Measurements from ENCODE around the gene RGR.

RGR gene

DNA sequence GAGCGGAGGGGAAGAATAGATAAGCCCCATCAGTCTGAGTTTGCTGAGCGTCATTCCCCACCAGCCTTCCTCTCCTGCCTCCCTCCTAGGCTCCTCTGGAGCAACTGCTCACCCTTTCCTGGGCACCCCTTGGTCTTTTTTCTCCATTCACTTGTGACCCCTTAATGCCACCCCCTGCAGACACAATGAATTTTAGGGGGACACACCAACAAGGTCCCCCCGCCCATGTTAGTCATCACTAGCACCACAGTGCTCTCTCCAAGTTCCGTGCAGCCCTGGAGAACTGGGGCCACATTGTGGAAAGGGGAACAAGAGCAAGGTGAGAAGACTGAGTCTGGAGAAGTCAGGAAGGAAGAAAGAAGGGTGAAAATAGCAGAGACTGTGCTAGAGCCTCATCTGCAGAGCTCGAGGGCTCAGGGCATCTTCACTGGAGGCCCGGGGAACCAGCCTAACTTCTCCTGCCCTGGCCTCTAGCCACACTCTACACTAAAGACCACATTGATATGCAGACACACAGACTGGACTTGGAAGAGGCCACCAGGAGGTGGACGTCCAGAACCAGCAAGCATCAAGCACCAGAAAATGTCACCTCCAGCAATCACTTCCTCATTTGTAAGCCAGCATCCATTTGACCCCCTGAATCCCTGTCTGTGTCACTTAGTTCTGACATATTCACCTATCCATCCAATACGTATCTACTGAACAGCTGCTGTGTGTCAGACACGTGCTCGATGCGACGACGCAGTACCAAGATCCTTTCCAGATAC is 17.5 kb downstream of the RGR start:
- WGBS (ENCODE audit: extremely low coverage, insufficient coverage, low lambda C conversion rate): no CpG with 5 or more reads among the region's 13 CpGs

DNA sequence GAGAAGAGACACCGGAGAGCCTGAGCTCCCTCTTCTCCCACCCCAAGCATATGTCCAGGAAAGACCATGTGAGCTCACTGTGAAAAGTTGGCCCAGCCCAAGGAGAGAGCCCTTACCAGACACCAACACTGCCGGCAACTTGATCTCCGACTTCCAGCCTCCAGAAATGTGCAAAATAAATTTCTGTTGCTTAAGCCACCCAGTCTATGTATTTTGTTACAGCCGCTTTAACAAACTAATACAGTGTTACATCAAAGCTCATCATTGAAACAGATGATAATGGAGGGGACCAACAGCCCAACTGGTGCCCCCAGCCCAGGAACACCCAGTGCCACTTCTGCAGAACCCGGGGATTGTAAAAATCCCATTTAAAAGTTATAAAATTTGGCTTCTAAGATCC is 18.9 kb downstream of the RGR start:
- Histone ChIP-seq H3K23ac (ENCODE audit: low read length) (no peak overlapping the region), H3K9ac (ENCODE audit: low read length) (no peak overlapping the region), H3K4ac (ENCODE audit: low read depth, low read length) (no peak overlapping the region), H2BK5ac (ENCODE audit: low read length) (no peak overlapping the region), H3K79me2 (ENCODE audit: control insufficient read depth, insufficient read depth, low read length) (no peaks in the 10 kb centered on the region), H3K4me2 (ENCODE audit: low read length) (no peak overlapping the region), H4K5ac (ENCODE audit: low read length) (no peak overlapping the region), H3K27ac (ENCODE audit: low read depth, low read length) (no peak overlapping the region), H2BK15ac (replicated peaks; ENCODE audit: low read depth) (no peak overlapping the region), H2BK120ac (ENCODE audit: low read depth, low read length) (no peak overlapping the region), H3K4me3 (ENCODE audit: low read length) (no peak overlapping the region), H3K27me3 (ENCODE audit: insufficient read depth, low read length, poor library complexity) (no peaks in the 10 kb centered on the region), H3K4me1 (ENCODE audit: control insufficient read depth, low read depth, low read length) (no peaks in the 10 kb centered on the region), H3K18ac (ENCODE audit: low read length) (no peak overlapping the region), H3K79me1 (ENCODE audit: low read length) (no peaks in the 10 kb centered on the region), H4K8ac (ENCODE audit: low read depth, low read length) (no peak overlapping the region), H3K56ac (ENCODE audit: low read length) (no peak overlapping the region), H2AK5ac (ENCODE audit: low read length) (no peak overlapping the region), H3K36me3 (ENCODE audit: control insufficient read depth, insufficient read depth, low read length) (no peaks in the 10 kb centered on the region)
- no CpG with 5 or more reads among the region's 5 CpGs for WGBS (ENCODE audit: extremely low coverage, insufficient coverage, low lambda C conversion rate)
- no peak for DNase-seq

More for the DNA sequence above, 17.5 kb downstream of the RGR start:
- Histone ChIP-seq H3K9ac (ENCODE audit: low read length) (no peak overlapping the region), H2AK5ac (ENCODE audit: low read length) (no peak overlapping the region), H3K23ac (ENCODE audit: low read length) (no peak overlapping the region), H3K4me2 (ENCODE audit: low read length) (no peak overlapping the region), H3K56ac (ENCODE audit: low read length) (no peak overlapping the region), H2BK120ac (ENCODE audit: low read depth, low read length) (no peak overlapping the region), H2BK15ac (replicated peaks; ENCODE audit: low read depth) (no peak overlapping the region), H3K27ac (ENCODE audit: low read depth, low read length) (no peak overlapping the region), H4K8ac (ENCODE audit: low read depth, low read length) (no peak overlapping the region), H2BK5ac (ENCODE audit: low read length) (no peak overlapping the region), H3K4me3 (ENCODE audit: low read length) (no peak overlapping the region), H3K18ac (ENCODE audit: low read length) (no peak overlapping the region), H3K79me1 (ENCODE audit: low read length) (no peaks in the 10 kb centered on the region), H4K5ac (ENCODE audit: low read length) (no peak overlapping the region), H3K79me2 (ENCODE audit: control insufficient read depth, insufficient read depth, low read length) (no peaks in the 10 kb centered on the region), H3K4me1 (ENCODE audit: control insufficient read depth, low read depth, low read length) (no peaks in the 10 kb centered on the region), H3K36me3 (ENCODE audit: control insufficient read depth, insufficient read depth, low read length) (no peaks in the 10 kb centered on the region), H3K4ac (ENCODE audit: low read depth, low read length) (no peak overlapping the region), H3K27me3 (ENCODE audit: insufficient read depth, low read length, poor library complexity) (no peaks in the 10 kb centered on the region)
- DNase-seq: no peak

DNA sequence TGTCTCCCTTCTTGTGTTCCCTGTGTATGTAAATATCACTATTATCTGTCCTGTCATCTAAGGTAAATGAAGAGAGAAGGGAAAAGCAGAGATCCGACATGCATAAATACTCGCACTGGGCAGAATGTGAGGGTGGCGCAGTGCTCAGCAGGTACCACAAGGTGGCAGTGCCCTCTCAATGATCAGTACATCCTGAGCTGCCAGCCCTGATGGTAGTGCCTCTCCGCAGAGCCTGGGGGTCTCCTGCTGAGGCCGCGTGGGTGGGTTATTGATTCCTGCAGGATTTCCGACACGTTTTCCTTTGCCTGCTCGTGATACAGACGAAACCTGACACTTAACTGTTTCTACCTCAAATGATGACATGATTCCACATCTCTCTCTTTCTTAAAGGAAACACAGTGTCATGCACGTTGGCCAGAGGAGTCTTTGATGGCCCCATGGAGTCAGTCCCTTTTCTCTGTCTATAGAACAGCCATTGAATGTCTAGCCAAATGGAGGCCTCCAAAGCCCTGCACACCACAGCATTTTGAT is 19.8 kb downstream of the RGR start:
- peak; percentile 68 for DNase-seq
- H3K4me1 ChIP-seq (ENCODE audit: control insufficient read depth, low read depth, low read length): no peaks in the 10 kb centered on the region
- no peak overlapping the region for H2BK15ac ChIP-seq (replicated peaks; ENCODE audit: low read depth)
- no peaks in the 10 kb centered on the region for H3K36me3 ChIP-seq (ENCODE audit: control insufficient read depth, insufficient read depth, low read length)
- no peak overlapping the region for H4K8ac ChIP-seq (ENCODE audit: low read depth, low read length)
- no CpG with 5 or more reads among the region's 11 CpGs for WGBS (ENCODE audit: extremely low coverage, insufficient coverage, low lambda C conversion rate)
- H3K23ac ChIP-seq (ENCODE audit: low read length): no peak overlapping the region
- no peak overlapping the region for H3K4me2 ChIP-seq (ENCODE audit: low read length)
- no peaks in the 10 kb centered on the region for H3K79me1 ChIP-seq (ENCODE audit: low read length)
- no peak overlapping the region for H3K18ac ChIP-seq (ENCODE audit: low read length)
- H3K4me3 ChIP-seq (ENCODE audit: low read length): no peak overlapping the region
- no peaks in the 10 kb centered on the region for H3K79me2 ChIP-seq (ENCODE audit: control insufficient read depth, insufficient read depth, low read length)
- no peak overlapping the region for H3K56ac ChIP-seq (ENCODE audit: low read length)
- no peak overlapping the region for H3K4ac ChIP-seq (ENCODE audit: low read depth, low read length)
- H4K5ac ChIP-seq (ENCODE audit: low read length): no peak overlapping the region
- no peak overlapping the region for H2BK5ac ChIP-seq (ENCODE audit: low read length)
- H3K9ac ChIP-seq (ENCODE audit: low read length): no peak overlapping the region
- H2AK5ac ChIP-seq (ENCODE audit: low read length): no peak overlapping the region
- H3K27ac ChIP-seq (ENCODE audit: low read depth, low read length): no peak overlapping the region
- H2BK120ac ChIP-seq (ENCODE audit: low read depth, low read length): no peak overlapping the region
- H3K27me3 ChIP-seq (ENCODE audit: insufficient read depth, low read length, poor library complexity): no peaks in the 10 kb centered on the region

DNA sequence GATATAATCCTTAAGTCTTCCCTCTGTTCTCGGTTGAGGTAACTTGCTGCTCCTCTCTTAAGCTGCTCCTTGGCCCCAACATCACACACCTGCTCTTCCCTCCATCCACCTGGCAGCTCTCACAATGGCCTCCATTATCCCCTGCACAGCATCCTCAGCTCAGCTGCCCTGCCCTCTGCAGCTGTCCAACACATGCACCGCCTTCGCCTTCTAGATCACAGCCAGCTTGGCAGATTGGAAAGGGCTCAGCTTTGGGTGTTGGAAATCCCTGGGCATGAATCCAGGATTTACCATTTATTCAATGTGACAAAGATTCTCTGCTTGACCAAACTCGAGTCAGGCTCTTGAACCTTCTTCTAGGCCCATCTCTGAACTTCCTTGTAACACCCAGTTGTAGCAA is 20.6 kb downstream of the RGR start:
- H3K4ac ChIP-seq (ENCODE audit: low read depth, low read length): no peak overlapping the region
- no peaks in the 10 kb centered on the region for H3K79me2 ChIP-seq (ENCODE audit: control insufficient read depth, insufficient read depth, low read length)
- WGBS (ENCODE audit: extremely low coverage, insufficient coverage, low lambda C conversion rate): no CpG with 5 or more reads among the region's 4 CpGs
- no peak overlapping the region for H2AK5ac ChIP-seq (ENCODE audit: low read length)
- no peak overlapping the region for H4K8ac ChIP-seq (ENCODE audit: low read depth, low read length)
- H2BK120ac ChIP-seq (ENCODE audit: low read depth, low read length): no peak overlapping the region
- H3K4me3 ChIP-seq (ENCODE audit: low read length): no peak overlapping the region
- H3K56ac ChIP-seq (ENCODE audit: low read length): no peak overlapping the region
- H3K23ac ChIP-seq (ENCODE audit: low read length): no peak overlapping the region
- H3K36me3 ChIP-seq (ENCODE audit: control insufficient read depth, insufficient read depth, low read length): no peaks in the 10 kb centered on the region
- no peak overlapping the region for H2BK5ac ChIP-seq (ENCODE audit: low read length)
- no peak overlapping the region for H4K5ac ChIP-seq (ENCODE audit: low read length)
- no peaks in the 10 kb centered on the region for H3K27me3 ChIP-seq (ENCODE audit: insufficient read depth, low read length, poor library complexity)
- H3K4me1 ChIP-seq (ENCODE audit: control insufficient read depth, low read depth, low read length): no peaks in the 10 kb centered on the region
- H2BK15ac ChIP-seq (replicated peaks; ENCODE audit: low read depth): no peak overlapping the region
- DNase-seq: no peak
- no peak overlapping the region for H3K9ac ChIP-seq (ENCODE audit: low read length)
- H3K18ac ChIP-seq (ENCODE audit: low read length): no peak overlapping the region
- H3K4me2 ChIP-seq (ENCODE audit: low read length): no peak overlapping the region
- H3K79me1 ChIP-seq (ENCODE audit: low read length): no peaks in the 10 kb centered on the region
- no peak overlapping the region for H3K27ac ChIP-seq (ENCODE audit: low read depth, low read length)

DNA sequence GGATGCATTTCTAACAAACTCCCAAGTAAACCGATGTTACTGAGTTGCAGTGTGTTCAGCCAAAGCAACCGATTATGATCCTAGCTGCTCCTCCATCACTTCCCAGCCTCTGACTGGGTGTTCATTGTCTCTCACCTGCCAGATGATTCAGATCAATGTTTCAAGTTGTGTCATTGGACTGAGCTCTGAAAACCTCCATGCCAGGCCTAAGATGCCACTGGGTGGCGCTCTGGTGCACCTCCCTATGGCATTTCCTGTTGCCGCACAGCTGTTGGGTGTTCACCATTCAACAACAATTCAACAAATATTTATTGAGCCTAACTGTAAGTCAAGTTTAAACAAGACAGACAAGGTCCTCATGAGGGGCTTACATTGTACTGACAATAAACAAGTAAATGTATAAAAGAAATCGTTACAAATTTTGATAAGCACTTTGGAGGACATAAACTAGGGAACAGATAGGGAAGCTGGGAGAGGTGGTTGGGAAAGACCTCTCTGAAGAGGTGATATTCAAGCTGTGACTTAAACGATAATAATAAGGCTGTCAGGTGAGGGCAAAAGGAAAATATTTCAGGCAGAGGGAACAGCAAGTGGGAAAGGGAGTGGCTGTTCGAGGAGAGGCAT is 22.8 kb downstream of the RGR start:
- no peak overlapping the region for H3K27ac ChIP-seq (ENCODE audit: low read depth, low read length)
- DNase-seq: peak; percentile 78
- WGBS (ENCODE audit: extremely low coverage, insufficient coverage, low lambda C conversion rate): no CpG with 5 or more reads among the region's 7 CpGs
- no peak overlapping the region for H3K4ac ChIP-seq (ENCODE audit: low read depth, low read length)
- H3K79me1 ChIP-seq (ENCODE audit: low read length): no peaks in the 10 kb centered on the region
- no peak overlapping the region for H2BK120ac ChIP-seq (ENCODE audit: low read depth, low read length)
- H3K4me3 ChIP-seq (ENCODE audit: low read length): no peak overlapping the region
- no peak overlapping the region for H3K18ac ChIP-seq (ENCODE audit: low read length)
- H3K56ac ChIP-seq (ENCODE audit: low read length): no peak overlapping the region
- H2AK5ac ChIP-seq (ENCODE audit: low read length): no peak overlapping the region
- no peaks in the 10 kb centered on the region for H3K4me1 ChIP-seq (ENCODE audit: control insufficient read depth, low read depth, low read length)
- no peaks in the 10 kb centered on the region for H3K79me2 ChIP-seq (ENCODE audit: control insufficient read depth, insufficient read depth, low read length)
- H3K4me2 ChIP-seq (ENCODE audit: low read length): no peak overlapping the region
- H3K23ac ChIP-seq (ENCODE audit: low read length): no peak overlapping the region
- no peak overlapping the region for H4K8ac ChIP-seq (ENCODE audit: low read depth, low read length)
- no peaks in the 10 kb centered on the region for H3K27me3 ChIP-seq (ENCODE audit: insufficient read depth, low read length, poor library complexity)
- no peak overlapping the region for H2BK15ac ChIP-seq (replicated peaks; ENCODE audit: low read depth)
- H3K9ac ChIP-seq (ENCODE audit: low read length): no peak overlapping the region
- H2BK5ac ChIP-seq (ENCODE audit: low read length): no peak overlapping the region
- H4K5ac ChIP-seq (ENCODE audit: low read length): no peak overlapping the region
- no peaks in the 10 kb centered on the region for H3K36me3 ChIP-seq (ENCODE audit: control insufficient read depth, insufficient read depth, low read length)

Measured in mesendoderm (in vitro differentiated cells).